Activated T-helper 1 cell treated with anti-CD3 and anti-CD28 coated beads, Interleukin-12 subunit alpha, Interleukin-12 subunit beta, Interleukin-2, Interleukin-4 antibody, amounts not matched to agents 30 ng/mL and 10 ng/mL and 1 ng/mL, durations not matched to agents 14 hours and 24 hours and 36 hours (primary cell): ENCODE results near the gene SLC17A5. TPM values are rescaled to one million over a fixed set of nuclear protein-coding genes. Genes with fewer than 3 reads are reported as not detected.
"Not testable (repeated sequence)": the region's sequence is repeated elsewhere in the genome, so short reads cannot be mapped to it uniquely, and the experiment has no call there.

Source experiments
- DNase-seq: peaks from one replicate; pipeline ENCODE4 v3.0.0; 2021; ENCODE audit warnings: low spot score
- H3K27ac Mint-ChIP-seq: one replicate; pipeline ENCODE4 v1.8.0; 2021; ENCODE audit warnings: mild to moderate bottlenecking, mixed read lengths
- H3K27me3 Mint-ChIP-seq: one replicate; pipeline ENCODE4 v1.8.0; 2022; ENCODE audit warnings: mild to moderate bottlenecking, moderate library complexity, mixed read lengths; ENCODE audit not compliant: insufficient read depth
- H3K36me3 Mint-ChIP-seq: one replicate; pipeline ENCODE4 v1.8.0; 2021; ENCODE audit warnings: low read depth, mixed read lengths
- H3K4me1 Mint-ChIP-seq: one replicate; pipeline ENCODE4 v1.8.0; 2021; ENCODE audit warnings: low read depth, mixed read lengths
- H3K4me3 Mint-ChIP-seq: one replicate; pipeline ENCODE4 v1.8.0; 2021; ENCODE audit warnings: mild to moderate bottlenecking, moderate library complexity, mixed read lengths
- H3K9me3 Mint-ChIP-seq: one replicate; pipeline ENCODE4 v1.8.0; 2021; ENCODE audit warnings: mixed read lengths
- intact Hi-C: fragments of 100-400 bp; cut with micrococcal nuclease; formaldehyde crosslinking; loops from one replicate; pipeline ENCODE4 v1.15.1; 2024
- total RNA-seq: library from RNA; stranded (reverse); gene quantifications from 2 replicates; pipeline ENCODE4 v1.2.3, GENCODE V29; 2022

The SLC17A5 gene
- total RNA-seq, 1 donor from 2014 or later, result 4.5 TPM

- no peak overlapping the region for H3K27ac Mint-ChIP-seq
- no peaks in the 10 kb centered on the region for H3K27me3 Mint-ChIP-seq
- peaks cover 15% of the 10 kb centered on the region for H3K36me3 Mint-ChIP-seq
- no peaks in the 10 kb centered on the region for H3K9me3 Mint-ChIP-seq
- H3K4me1 Mint-ChIP-seq, result no peaks in the 10 kb centered on the region
- DNase-seq, result no peak
- H3K4me3 Mint-ChIP-seq, result no peak overlapping the region
- intact Hi-C loops, result no loop called here
Observed at GRCh38 chr6:73632346-73632745, 21.4 kb downstream of the SLC17A5 start.

- no peak for DNase-seq
- Mint-ChIP-seq H3K4me1 (no peaks in the 10 kb centered on the region), H3K27me3 (no peaks in the 10 kb centered on the region), H3K9me3 (no peaks in the 10 kb centered on the region), H3K36me3 (peaks cover 14% of the 10 kb centered on the region), H3K27ac (no peak overlapping the region), H3K4me3 (no peak overlapping the region)
- intact Hi-C loops, result no loop called here
Observed at GRCh38 chr6:73631849-73632248, 21.9 kb downstream of the SLC17A5 start.

GRCh38 chr6:73630401-73630800, 23.4 kb downstream of the SLC17A5 start:
- Mint-ChIP-seq H3K9me3 (no peaks in the 10 kb centered on the region), H3K27me3 (no peaks in the 10 kb centered on the region), H3K4me3 (no peak overlapping the region), H3K4me1 (no peaks in the 10 kb centered on the region), H3K27ac (no peak overlapping the region), H3K36me3 (peaks cover 14% of the 10 kb centered on the region)
- no peak for DNase-seq
- intact Hi-C loops, result no loop called here

- no peak for DNase-seq
- no peaks in the 10 kb centered on the region for H3K9me3 Mint-ChIP-seq
- H3K4me3 Mint-ChIP-seq, result no peak overlapping the region
- no peaks in the 10 kb centered on the region for H3K4me1 Mint-ChIP-seq
- no peaks in the 10 kb centered on the region for H3K27me3 Mint-ChIP-seq
- no peak overlapping the region for H3K27ac Mint-ChIP-seq
- intact Hi-C loops, result no loop called here
- peaks cover 2% of the 10 kb centered on the region for H3K36me3 Mint-ChIP-seq
Observed at GRCh38 chr6:73624896-73625295, 28.9 kb downstream of the SLC17A5 start.

GRCh38 chr6:73623480-73623879, 30.3 kb downstream of the SLC17A5 start:
- H3K4me3 Mint-ChIP-seq, H3K27ac Mint-ChIP-seq, H3K36me3 Mint-ChIP-seq, intact Hi-C loops, DNase-seq, H3K4me1 Mint-ChIP-seq, H3K9me3 Mint-ChIP-seq, H3K27me3 Mint-ChIP-seq: not testable (repeated sequence)

- H3K27ac Mint-ChIP-seq, DNase-seq, H3K9me3 Mint-ChIP-seq, H3K27me3 Mint-ChIP-seq, H3K4me1 Mint-ChIP-seq, intact Hi-C loops, H3K36me3 Mint-ChIP-seq, H3K4me3 Mint-ChIP-seq: not testable (repeated sequence)
Observed at GRCh38 chr6:73618082-73618481, 35.7 kb downstream of the SLC17A5 start.

GRCh38 chr6:73614802-73615201, 39.0 kb downstream of the SLC17A5 start:
- Mint-ChIP-seq H3K36me3 (peaks cover 11% of the 10 kb centered on the region), H3K27me3 (no peaks in the 10 kb centered on the region), H3K27ac (no peak overlapping the region), H3K4me1 (peaks cover 6% of the 10 kb centered on the region), H3K4me3 (no peak overlapping the region), H3K9me3 (no peaks in the 10 kb centered on the region)
- intact Hi-C loops, result loop anchor here (5.0 kb wide), 1 partner anchor 153 kb away; the partner anchor contains the start of gene MTO1
- no peak for DNase-seq

- Mint-ChIP-seq H3K9me3 (no peaks in the 10 kb centered on the region), H3K27ac (no peak overlapping the region), H3K4me3 (no peak overlapping the region), H3K27me3 (no peaks in the 10 kb centered on the region), H3K4me1 (peaks cover 6% of the 10 kb centered on the region), H3K36me3 (peaks cover 14% of the 10 kb centered on the region)
- intact Hi-C loops, result loop anchor here (5.0 kb wide), 1 partner anchor 152 kb away; the partner anchor contains the start of gene MTO1
- DNase-seq, result no peak
Observed at GRCh38 chr6:73613806-73614536, 39.8 kb downstream of the SLC17A5 start.

- DNase-seq, result no peak
Observed at GRCh38 chr6:73612611-73613010, 41.2 kb downstream of the SLC17A5 start.

GRCh38 chr6:73610444-73611275, 43.1 kb downstream of the SLC17A5 start:
- peaks cover 6% of the 10 kb centered on the region for H3K4me1 Mint-ChIP-seq
- H3K27me3 Mint-ChIP-seq, result no peaks in the 10 kb centered on the region
- H3K9me3 Mint-ChIP-seq, result no peaks in the 10 kb centered on the region
- H3K4me3 Mint-ChIP-seq, result no peak overlapping the region
- peaks cover 20% of the 10 kb centered on the region for H3K36me3 Mint-ChIP-seq
- H3K27ac Mint-ChIP-seq, result no peak overlapping the region
- no peak for DNase-seq
- intact Hi-C loops, result loop anchor here (1.0 to 5.0 kb wide), 4 partner anchors 24 to 148 kb away; partner anchors contain the start of gene MTO1

More at GRCh38 chr6:73612611-73613010, 41.2 kb downstream of the SLC17A5 start:
- Mint-ChIP-seq H3K27ac (no peak overlapping the region), H3K9me3 (no peaks in the 10 kb centered on the region), H3K4me3 (no peak overlapping the region), H3K27me3 (no peaks in the 10 kb centered on the region), H3K4me1 (peaks cover 6% of the 10 kb centered on the region), H3K36me3 (peaks cover 20% of the 10 kb centered on the region)
- intact Hi-C loops, result loop anchor here (5.0 kb wide), 1 partner anchor 150 kb away; the partner anchor contains the start of gene MTO1

GRCh38 chr6:73608761-73609160, 45.0 kb downstream of the SLC17A5 start:
- H3K36me3 Mint-ChIP-seq, result peaks cover 18% of the 10 kb centered on the region
- intact Hi-C loops, result no loop called here
- peaks cover 6% of the 10 kb centered on the region for H3K4me1 Mint-ChIP-seq
- DNase-seq, result no peak
- H3K27ac Mint-ChIP-seq, result no peak overlapping the region
- H3K4me3 Mint-ChIP-seq, result no peak overlapping the region
- H3K27me3 Mint-ChIP-seq, result no peaks in the 10 kb centered on the region
- H3K9me3 Mint-ChIP-seq, result no peaks in the 10 kb centered on the region

- Mint-ChIP-seq H3K9me3 (no peaks in the 10 kb centered on the region), H3K27ac (no peak overlapping the region), H3K36me3 (peaks cover 18% of the 10 kb centered on the region), H3K4me1 (peaks cover 6% of the 10 kb centered on the region), H3K4me3 (no peak overlapping the region), H3K27me3 (no peaks in the 10 kb centered on the region)
- DNase-seq, result no peak
- intact Hi-C loops, result no loop called here
Observed at GRCh38 chr6:73606428-73606827, 47.4 kb downstream of the SLC17A5 start.

- H3K4me3 Mint-ChIP-seq, result no peak overlapping the region
- DNase-seq, result no peak
- no peaks in the 10 kb centered on the region for H3K9me3 Mint-ChIP-seq
- no peak overlapping the region for H3K27ac Mint-ChIP-seq
- intact Hi-C loops, result no loop called here
- H3K4me1 Mint-ChIP-seq, result no peaks in the 10 kb centered on the region
- H3K27me3 Mint-ChIP-seq, result no peaks in the 10 kb centered on the region
- peaks cover 13% of the 10 kb centered on the region for H3K36me3 Mint-ChIP-seq
Observed at GRCh38 chr6:73604461-73604860, 49.3 kb downstream of the SLC17A5 start.
